HG03520 (cell line): Measurements from ENCODE around the gene MMP10.
"Not testable (repeated sequence)": the region's sequence is repeated elsewhere in the genome, so short reads cannot be mapped to it uniquely, and the experiment has no call there.

Source experiments
- ATAC-seq: cut with Tn5 transposase; IDR thresholded peaks from one replicate; pipeline ENCODE4 v1.9.1; 2021; ENCODE audit warnings: mild to moderate bottlenecking, moderate library complexity; ENCODE audit not compliant: unreplicated experiment

MMP10 gene

GRCh38 chr11:102783720-102784119 is 3.3 kb upstream of the MMP10 start:
- no peak for ATAC-seq

- no peak for ATAC-seq
Observed at GRCh38 chr11:102783016-102783415, 2.6 kb upstream of the MMP10 start.

- ATAC-seq: no peak
Observed at GRCh38 chr11:102781676-102782075, 1.2 kb upstream of the MMP10 start.

GRCh38 chr11:102776454-102776853 is 4.0 kb downstream of the MMP10 start:
- ATAC-seq: no peak

- no peak for ATAC-seq
Observed at GRCh38 chr11:102773386-102773785, 7.0 kb downstream of the MMP10 start.

- ATAC-seq: no peak
Observed at GRCh38 chr11:102771351-102771750, 9.1 kb downstream of the MMP10 start.

GRCh38 chr11:102770191-102770590 is 10.2 kb downstream of the MMP10 start:
- no peak for ATAC-seq

GRCh38 chr11:102767800-102768199 is 12.6 kb downstream of the MMP10 start:
- ATAC-seq: no peak

GRCh38 chr11:102763440-102763839 is 17.0 kb downstream of the MMP10 start:
- no peak for ATAC-seq

- no peak for ATAC-seq
Observed at GRCh38 chr11:102762361-102762767, 18.1 kb downstream of the MMP10 start.

- no peak for ATAC-seq
Observed at GRCh38 chr11:102761646-102762238, 18.7 kb downstream of the MMP10 start.

GRCh38 chr11:102760344-102761035 is 19.9 kb downstream of the MMP10 start:
- no peak for ATAC-seq

- no peak for ATAC-seq
Observed at GRCh38 chr11:102757823-102758549, 22.4 kb downstream of the MMP10 start.

GRCh38 chr11:102753267-102753666 is 27.2 kb downstream of the MMP10 start:
- no peak for ATAC-seq

- ATAC-seq: no peak
Observed at GRCh38 chr11:102751673-102752072, 28.8 kb downstream of the MMP10 start.

GRCh38 chr11:102749101-102749722 is 31.2 kb downstream of the MMP10 start:
- no peak for ATAC-seq

- ATAC-seq: not testable (repeated sequence)
Observed at GRCh38 chr11:102746746-102747578, 33.5 kb downstream of the MMP10 start.

GRCh38 chr11:102734650-102735049 is 45.8 kb downstream of the MMP10 start:
- no peak for ATAC-seq

GRCh38 chr11:102733232-102733875 is 47.1 kb downstream of the MMP10 start:
- ATAC-seq: peak; percentile 93

- ATAC-seq: not testable (repeated sequence)
Observed at GRCh38 chr11:102730944-102731343, 49.5 kb downstream of the MMP10 start.
